Peyer's patch (tissue), 4 donors: ENCODE data around the gene HPSE2. TPM values are rescaled to one million over a fixed set of nuclear protein-coding genes. Genes with fewer than 3 reads are reported as not detected.

ENCODE experiments used
- DNase-seq, 3 donors: peaks; one replicate each; pipeline ENCODE4 v3.0.0-alpha.2; 2017 to 2019
- H3K27ac ChIP-seq, 4 donors: fragments of 200-600 bp; sonication (generic); one replicate each; pipeline ENCODE4 v1.5.1; 2016 to 2019
- H3K27me3 ChIP-seq, 2 donors: fragments of 200-600 bp; sonication (generic); one replicate each; pipeline ENCODE4 v1.5.1; 2019
- H3K36me3 ChIP-seq, 3 donors: fragments of 200-600 bp; sonication (generic); one replicate each; pipeline ENCODE4 v1.5.1; 2016 to 2019
- H3K4me1 ChIP-seq, 4 donors: fragments of 200-600 bp; sonication (generic); one replicate each; pipeline ENCODE4 v1.5.1; 2016 to 2019
- H3K4me3 ChIP-seq, 4 donors: fragments of 200-600 bp; sonication (generic); 1 replicate in 3 of 4; 2 replicates in 1 of 4; pipeline ENCODE4 v1.5.1; 2016 to 2019; ENCODE audit warnings: mild to moderate bottlenecking in 1 of 4
- H3K9me3 ChIP-seq, 4 donors: fragments of 200-600 bp; sonication (generic); one replicate each; pipeline ENCODE4 v1.5.1; 2016 to 2019; ENCODE audit warnings: mild to moderate bottlenecking in 1 of 4
- CTCF ChIP-seq, 6 experiments: fragments of 450-650 bp in 4 of 6; fragments of 200-600 bp in 2 of 6; sonication (generic) in 1 of 6; IDR thresholded peaks; one replicate each; pipeline ENCODE4 v1.5.1; 2017 to 2019; ENCODE audit warnings: antibody characterized with exemption in 6 of 6, mild to moderate bottlenecking in 3 of 6, moderate library complexity in 1 of 6
- POLR2A ChIP-seq, 2 donors: fragments of 450-650 bp; IDR thresholded peaks; one replicate each; pipeline ENCODE4 v1.5.1; 2017; ENCODE audit warnings: antibody characterized with exemption in 2 of 2, mild to moderate bottlenecking in 2 of 2, moderate library complexity in 2 of 2
- total RNA-seq, 4 donors: library from RNA; depleted of rRNA; stranded (reverse); fragments of >200 nt; gene quantifications; one replicate each; pipeline ENCODE4 v1.1.0, GENCODE V29; 2016

Gene HPSE2
- total RNA-seq, 4 donors from 2014 or later, result 3.0 to 15.7 (median 7.4) TPM

- no peaks in the 10 kb centered on the region for H3K9me3 ChIP-seq
- H3K4me3 ChIP-seq, result no peak overlapping the region
- no peaks in the 10 kb centered on the region for H3K4me1 ChIP-seq
- DNase-seq, result no peak
- no peaks in the 10 kb centered on the region for H3K27me3 ChIP-seq
- TF ChIP-seq POLR2A (IDR thresholded peaks at IDR 0.05), result no peak
- TF ChIP-seq CTCF (IDR thresholded peaks at IDR 0.05), result no peak
- no peak overlapping the region for H3K27ac ChIP-seq
- no peaks in the 10 kb centered on the region for H3K36me3 ChIP-seq
These were observed 781.9 kb downstream of the HPSE2 start for GRCh38 chr10:98453729-98454128.

- H3K27ac ChIP-seq, result no peak overlapping the region
- no peaks in the 10 kb centered on the region for H3K9me3 ChIP-seq
- no peaks in the 10 kb centered on the region for H3K27me3 ChIP-seq
- peaks cover 0 to 3% (median under 1%) of the 10 kb centered on the region in 4 donors for H3K4me1 ChIP-seq
- no peak overlapping the region for H3K4me3 ChIP-seq
- no peaks in the 10 kb centered on the region for H3K36me3 ChIP-seq
- TF ChIP-seq POLR2A (IDR thresholded peaks at IDR 0.05), result no peak
- no peak for TF ChIP-seq CTCF (IDR thresholded peaks at IDR 0.05)
- DNase-seq, result no peak
These were observed 785.0 kb downstream of the HPSE2 start for GRCh38 chr10:98450618-98451017.

GRCh38 chr10:98449287-98449686 is 786.4 kb downstream of the HPSE2 start:
- H3K27ac ChIP-seq, result no peak overlapping the region
- DNase-seq, result no peak
- no peaks in the 10 kb centered on the region for H3K27me3 ChIP-seq
- TF ChIP-seq CTCF (IDR thresholded peaks at IDR 0.05), result no peak
- no peak for TF ChIP-seq POLR2A (IDR thresholded peaks at IDR 0.05)
- peaks cover 0 to 6% (median 0%) of the 10 kb centered on the region in 3 donors for H3K36me3 ChIP-seq
- H3K9me3 ChIP-seq, result no peaks in the 10 kb centered on the region
- no peak overlapping the region for H3K4me3 ChIP-seq
- peaks cover 0 to 14% (median 4%) of the 10 kb centered on the region in 4 donors for H3K4me1 ChIP-seq

- TF ChIP-seq CTCF (IDR thresholded peaks at IDR 0.05), result peak in 1 of 6 experiments; percentile 15
- peak; percentile 90 to 92 for TF ChIP-seq POLR2A (IDR thresholded peaks at IDR 0.05)
- Histone ChIP-seq H3K4me1 (peaks cover 0 to 14% (median 4%) of the 10 kb centered on the region in 4 donors), H3K4me3 (peak within 1 kb of the TSS; percentile 71 to 90 (median 86)), H3K27me3 (no peaks in the 10 kb centered on the region), H3K36me3 (peaks cover 0 to 29% (median 0%) of the 10 kb centered on the region in 3 donors), H3K27ac (peak within 1 kb of the TSS; percentile 88 to 92 (median 91)), H3K9me3 (no peaks in the 10 kb centered on the region)
- DNase-seq, result peak; percentile 81 to 93 (median 91)
These were observed 788.9 kb downstream of the HPSE2 start, which contains the start of gene HPS1 for GRCh38 chr10:98446661-98447221. Gene HPS1, minus strand, starts transcription at chr10:98446935. Its CDS starts 3,695 bp downstream, at chr10:98443240.

GRCh38 chr10:98446151-98446660 is 789.4 kb downstream of the HPSE2 start:
- H3K4me1 ChIP-seq, result peaks cover 0 to 14% (median 4%) of the 10 kb centered on the region in 4 donors
- peaks cover 0 to 33% (median 0%) of the 10 kb centered on the region in 3 donors for H3K36me3 ChIP-seq
- H3K4me3 ChIP-seq, result peak overlapping the region; percentile 71 to 90 (median 86)
- DNase-seq, result peak in 2 of 3 donors; percentile 43 to 61
- TF ChIP-seq CTCF (IDR thresholded peaks at IDR 0.05), result no peak
- TF ChIP-seq POLR2A (IDR thresholded peaks at IDR 0.05), result no peak
- no peaks in the 10 kb centered on the region for H3K9me3 ChIP-seq
- H3K27ac ChIP-seq, result peak overlapping the region; percentile 88 to 92 (median 91)
- no peaks in the 10 kb centered on the region for H3K27me3 ChIP-seq
